CD4-positive, alpha-beta T cell treated with Interleukin-2 at 100 ng/mL for 4 hours (primary cell): Measurements from ENCODE around the gene RTEL1.
"Not testable (repeated sequence)": the region's sequence is repeated elsewhere in the genome, so short reads cannot be mapped to it uniquely, and the experiment has no call there.

Experiments used
- DNase-seq: peaks from one replicate; pipeline ENCODE4 v3.0.0-alpha.2; 2020; ENCODE audit warnings: low spot score

Gene RTEL1

GRCh38 chr20:63711085-63711645, 53.1 kb downstream of the RTEL1 start:
- DNase-seq, result no peak

GRCh38 chr20:63712191-63712590, 54.1 kb downstream of the RTEL1 start:
- no peak for DNase-seq

- DNase-seq, result no peak
Observed at GRCh38 chr20:63714858-63715257, 56.7 kb downstream of the RTEL1 start.

- DNase-seq, result no peak
Observed at GRCh38 chr20:63718996-63719395, 60.9 kb downstream of the RTEL1 start.

- DNase-seq, result not testable (repeated sequence)
Observed at GRCh38 chr20:63722967-63723622, 65.0 kb downstream of the RTEL1 start.

GRCh38 chr20:63730189-63730733, 72.1 kb downstream of the RTEL1 start:
- DNase-seq, result not testable (repeated sequence)

- DNase-seq, result no peak
Observed at GRCh38 chr20:63731410-63731809, 73.3 kb downstream of the RTEL1 start.

- DNase-seq, result no peak
Observed at GRCh38 chr20:63732118-63733095, 74.3 kb downstream of the RTEL1 start.

- DNase-seq, result no peak
Observed at GRCh38 chr20:63733117-63733516, 75.0 kb downstream of the RTEL1 start.

- no peak for DNase-seq
Observed at GRCh38 chr20:63733579-63734081, 75.5 kb downstream of the RTEL1 start.

GRCh38 chr20:63734111-63734945, 76.2 kb downstream of the RTEL1 start:
- no peak for DNase-seq

GRCh38 chr20:63734946-63735858, 77.1 kb downstream of the RTEL1 start:
- DNase-seq, result no peak

- peak; percentile 84 for DNase-seq
Observed at GRCh38 chr20:63735859-63736718, 78.0 kb downstream of the RTEL1 start, which contains the start of gene LIME1. Gene LIME1 (plus strand): TSS chr20:63736664. CDS start chr20:63737550, 886 bp downstream.

GRCh38 chr20:63736893-63737694, 79.0 kb downstream of the RTEL1 start:
- peak; percentile 63 for DNase-seq

- DNase-seq, result no peak
Observed at GRCh38 chr20:63737695-63737944, 79.5 kb downstream of the RTEL1 start.

GRCh38 chr20:63737945-63738686, 80.0 kb downstream of the RTEL1 start:
- peak; percentile 11 for DNase-seq

GRCh38 chr20:63738687-63739129, 80.6 kb downstream of the RTEL1 start:
- DNase-seq, result peak; percentile 8
